Gastroesophageal sphincter (tissue), 4 donors: ENCODE results near the gene NAGPA. TPM values are rescaled to one million over a fixed set of nuclear protein-coding genes. Genes with fewer than 3 reads are reported as not detected.

Experiments used
- ATAC-seq: fragments of 150-250 bp; one replicate; pipeline ENCODE4 v1.9.1; 2016; ENCODE audit warnings: mild to moderate bottlenecking, moderate library complexity
- H3K27ac ChIP-seq, 4 donors: fragments of 200-600 bp; sonication (generic) in 3 of 4; 1 replicate in 3 of 4; 2 replicates in 1 of 4; pipeline ENCODE4 v1.5.1; 2016 to 2019
- H3K27me3 ChIP-seq: fragments of 200-600 bp; sonication (generic); one replicate; pipeline ENCODE4 v1.5.1; 2019
- H3K36me3 ChIP-seq, 2 donors: fragments of 200-600 bp; sonication (generic); one replicate each; pipeline ENCODE4 v1.5.1; 2019; ENCODE audit warnings: control low read depth in 1 of 2
- H3K4me1 ChIP-seq, 3 donors: fragments of 200-600 bp; sonication (generic); 1 replicate in 2 of 3; 2 replicates in 1 of 3; pipeline ENCODE4 v1.5.1; 2016 to 2019; ENCODE audit warnings: control low read depth in 2 of 3
- H3K4me3 ChIP-seq, 2 donors: fragments of 200-600 bp; sonication (generic); one replicate each; pipeline ENCODE4 v1.5.1; 2019; ENCODE audit warnings: mild to moderate bottlenecking in 1 of 2, moderate library complexity in 1 of 2
- H3K9me3 ChIP-seq, 3 donors: fragments of 200-600 bp; sonication (generic); one replicate each; pipeline ENCODE4 v1.5.1; 2017 to 2019; ENCODE audit warnings: control low read depth in 2 of 3
- CTCF ChIP-seq, 4 experiments: fragments of 200-600 bp in 2 of 4; fragments of 450-650 bp in 2 of 4; sonication (generic) in 1 of 4; IDR thresholded peaks; one replicate each; pipeline ENCODE4 v1.5.1; 2017 to 2019; ENCODE audit warnings: antibody characterized with exemption in 4 of 4, mild to moderate bottlenecking in 2 of 4, moderate library complexity in 2 of 4
- EP300 ChIP-seq: sonication (generic); formaldehyde crosslinking; IDR thresholded peaks from one replicate; pipeline ENCODE4 v1.6.1; 2017; ENCODE audit warnings: antibody characterized with exemption, mild to moderate bottlenecking
- POLR2A ChIP-seq, 2 donors: fragments of 450-650 bp; IDR thresholded peaks; one replicate each; pipeline ENCODE4 v1.6.1; 2017; ENCODE audit warnings: antibody characterized with exemption in 2 of 2, mild to moderate bottlenecking in 2 of 2, moderate library complexity in 1 of 2
- POLR2AphosphoS5 ChIP-seq: sonication (generic); formaldehyde crosslinking; IDR thresholded peaks from one replicate; pipeline ENCODE4 v1.6.1; 2017; ENCODE audit warnings: antibody characterized with exemption
- WGBS, 2 donors: methylation state at CpG; one replicate each; pipeline ENCODE4 v1.1.5; 2018; ENCODE audit warnings: low coverage in 1 of 2; 5-methylcytosine and 5-hydroxymethylcytosine counted together
- total RNA-seq, 4 donors: library from RNA; depleted of rRNA; stranded (reverse); fragments of >200 nt; gene quantifications; one replicate each; pipeline ENCODE4 v1.1.0, GENCODE V29; 2016

NAGPA gene
- total RNA-seq, 4 donors from 2014 or later: 17.8 to 37.8 (median 27.7) TPM

DNA sequence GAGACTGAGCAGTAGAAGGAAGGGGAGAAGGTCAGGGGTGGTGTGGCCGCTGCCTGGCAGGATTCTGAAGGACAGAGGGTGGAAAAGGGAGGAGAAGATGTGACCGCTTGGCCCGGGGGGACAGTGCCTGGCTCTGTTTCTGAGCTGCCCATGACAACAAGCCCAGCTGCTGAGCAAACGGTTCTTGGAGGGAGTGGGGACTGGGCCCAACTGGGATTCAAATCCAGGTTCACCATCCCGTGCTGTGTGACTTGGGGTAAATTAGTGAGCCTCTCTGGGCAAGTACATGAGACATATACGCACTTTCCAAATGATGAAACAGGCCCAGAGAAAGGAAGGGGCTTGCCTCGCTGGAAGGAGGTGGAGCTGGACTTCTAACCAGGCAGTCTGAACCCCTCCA is 52.3 kb downstream of the NAGPA start:
- H3K4me3 ChIP-seq: no peak overlapping the region
- H3K27me3 ChIP-seq: no peaks in the 10 kb centered on the region
- no peak for TF ChIP-seq POLR2A (IDR thresholded peaks at IDR 0.05)
- TF ChIP-seq CTCF (IDR thresholded peaks at IDR 0.05): no peak
- no peak for TF ChIP-seq EP300
- TF ChIP-seq POLR2AphosphoS5: no peak
- H3K36me3 ChIP-seq: no peaks in the 10 kb centered on the region
- ATAC-seq: no peak
- H3K27ac ChIP-seq: no peak overlapping the region
- WGBS, 2 donors: 58 to 70% methylated on average over 4 to 6 of the region's 7 CpGs
- peaks cover 0 to 13% (median 0%) of the 10 kb centered on the region in 3 donors for H3K9me3 ChIP-seq
- peaks cover 0 to 14% (median 0%) of the 10 kb centered on the region in 3 donors for H3K4me1 ChIP-seq

GRCh38 chr16:4980691-4981090 is 53.0 kb downstream of the NAGPA start:
- Histone ChIP-seq H3K27ac (no peak overlapping the region), H3K36me3 (no peaks in the 10 kb centered on the region), H3K9me3 (peaks cover 0 to 11% (median 0%) of the 10 kb centered on the region in 3 donors), H3K27me3 (no peaks in the 10 kb centered on the region), H3K4me1 (peaks cover 0 to 14% (median 0%) of the 10 kb centered on the region in 3 donors), H3K4me3 (no peak overlapping the region)
- ATAC-seq: no peak
- TF ChIP-seq POLR2AphosphoS5 (no peak), CTCF (IDR thresholded peaks at IDR 0.05) (no peak), POLR2A (IDR thresholded peaks at IDR 0.05) (no peak), EP300 (no peak)
- WGBS, 2 donors: 50 to 77% methylated on average over 2 to 9 of the region's 10 CpGs

GRCh38 chr16:4979736-4980660 is 53.7 kb downstream of the NAGPA start:
- H3K36me3 ChIP-seq: no peaks in the 10 kb centered on the region
- peaks cover 0 to 11% (median 0%) of the 10 kb centered on the region in 3 donors for H3K9me3 ChIP-seq
- no peak for ATAC-seq
- no peaks in the 10 kb centered on the region for H3K27me3 ChIP-seq
- no peak overlapping the region for H3K27ac ChIP-seq
- no peak for TF ChIP-seq POLR2AphosphoS5
- no peak for TF ChIP-seq CTCF (IDR thresholded peaks at IDR 0.05)
- no peak for TF ChIP-seq POLR2A (IDR thresholded peaks at IDR 0.05)
- no peak for TF ChIP-seq EP300
- peaks cover 0 to 14% (median 0%) of the 10 kb centered on the region in 3 donors for H3K4me1 ChIP-seq
- no peak overlapping the region for H3K4me3 ChIP-seq
- 66 to 68% methylated on average over 7 of the region's 25 CpGs for WGBS, 2 donors

DNA sequence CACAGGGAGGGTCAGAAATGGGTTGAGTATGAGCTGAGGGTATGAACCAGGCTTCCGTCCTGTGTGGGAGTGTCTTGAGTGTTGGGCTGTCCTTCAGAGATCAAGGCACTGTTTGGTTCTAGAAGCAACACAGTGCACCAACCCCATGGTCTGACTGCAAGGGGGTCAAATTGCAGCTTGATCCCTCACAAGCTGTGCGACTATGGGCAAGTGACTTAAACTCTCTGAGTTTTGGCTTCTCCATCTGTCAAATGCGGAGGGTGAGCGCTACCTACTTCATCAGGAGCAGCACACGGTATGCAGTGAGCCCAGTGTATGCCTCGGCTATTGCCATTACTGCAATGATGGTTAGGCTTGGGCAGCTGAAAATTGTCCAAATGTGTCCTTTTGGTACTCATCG is 54.6 kb downstream of the NAGPA start:
- WGBS, 2 donors: 88% methylated on average over 4 of the region's 7 CpGs; no CpG with 5 or more reads in 1 of the 2 donors
- no peak for ATAC-seq
- Histone ChIP-seq H3K27ac (no peak overlapping the region), H3K27me3 (no peaks in the 10 kb centered on the region), H3K9me3 (peaks cover 0 to 6% (median 0%) of the 10 kb centered on the region in 3 donors), H3K4me3 (no peak overlapping the region), H3K36me3 (no peaks in the 10 kb centered on the region), H3K4me1 (peaks cover 0 to 14% (median 0%) of the 10 kb centered on the region in 3 donors)
- TF ChIP-seq POLR2A (IDR thresholded peaks at IDR 0.05) (no peak), POLR2AphosphoS5 (no peak), CTCF (IDR thresholded peaks at IDR 0.05) (no peak), EP300 (no peak)
